IPS-NIHi11 (cell line): ENCODE results near the gene ABCA13.

Experiments used
- DNase-seq: peaks from one replicate; pipeline ENCODE4 v3.0.0; 2012; ENCODE audit warnings: mixed read lengths, low spot score

ABCA13 gene

GRCh38 chr7:48366096-48366495 is 194.8 kb downstream of the ABCA13 start:
- DNase-seq, result no peak

- no peak for DNase-seq
Observed at GRCh38 chr7:48376263-48376662, 205.0 kb downstream of the ABCA13 start.

- no peak for DNase-seq
Observed at GRCh38 chr7:48380921-48381320, 209.7 kb downstream of the ABCA13 start.

GRCh38 chr7:48381571-48381970 is 210.3 kb downstream of the ABCA13 start:
- DNase-seq, result no peak

GRCh38 chr7:48384180-48384752 is 213.0 kb downstream of the ABCA13 start:
- no peak for DNase-seq

- no peak for DNase-seq
Observed at GRCh38 chr7:48387932-48388331, 216.7 kb downstream of the ABCA13 start.

- DNase-seq, result no peak
Observed at GRCh38 chr7:48388911-48389310, 217.7 kb downstream of the ABCA13 start.

GRCh38 chr7:48389977-48390376 is 218.7 kb downstream of the ABCA13 start:
- DNase-seq, result no peak

- DNase-seq, result no peak
Observed at GRCh38 chr7:48390388-48391327, 219.4 kb downstream of the ABCA13 start.

GRCh38 chr7:48398191-48398590 is 226.9 kb downstream of the ABCA13 start:
- no peak for DNase-seq

GRCh38 chr7:48402721-48403120 is 231.5 kb downstream of the ABCA13 start:
- DNase-seq, result no peak

GRCh38 chr7:48408731-48409130 is 237.5 kb downstream of the ABCA13 start:
- no peak for DNase-seq

- DNase-seq, result no peak
Observed at GRCh38 chr7:48411619-48412018, 240.4 kb downstream of the ABCA13 start.

GRCh38 chr7:48414011-48414732 is 242.9 kb downstream of the ABCA13 start:
- DNase-seq, result no peak

GRCh38 chr7:48416327-48416908 is 245.2 kb downstream of the ABCA13 start:
- DNase-seq, result no peak

GRCh38 chr7:48419401-48419800 is 248.1 kb downstream of the ABCA13 start:
- no peak for DNase-seq

GRCh38 chr7:48420206-48420605 is 248.9 kb downstream of the ABCA13 start:
- no peak for DNase-seq

- DNase-seq, result no peak
Observed at GRCh38 chr7:48421357-48421756, 250.1 kb downstream of the ABCA13 start.

- DNase-seq, result peak; percentile 46
Observed at GRCh38 chr7:48424731-48425130, 253.5 kb downstream of the ABCA13 start.

- no peak for DNase-seq
Observed at GRCh38 chr7:48426331-48426965, 255.2 kb downstream of the ABCA13 start.

GRCh38 chr7:48426966-48427555 is 255.8 kb downstream of the ABCA13 start:
- DNase-seq, result no peak

- no peak for DNase-seq
Observed at GRCh38 chr7:48427671-48428070, 256.4 kb downstream of the ABCA13 start.
